Measurements from ENCODE around the gene FAM193A.

DNA sequence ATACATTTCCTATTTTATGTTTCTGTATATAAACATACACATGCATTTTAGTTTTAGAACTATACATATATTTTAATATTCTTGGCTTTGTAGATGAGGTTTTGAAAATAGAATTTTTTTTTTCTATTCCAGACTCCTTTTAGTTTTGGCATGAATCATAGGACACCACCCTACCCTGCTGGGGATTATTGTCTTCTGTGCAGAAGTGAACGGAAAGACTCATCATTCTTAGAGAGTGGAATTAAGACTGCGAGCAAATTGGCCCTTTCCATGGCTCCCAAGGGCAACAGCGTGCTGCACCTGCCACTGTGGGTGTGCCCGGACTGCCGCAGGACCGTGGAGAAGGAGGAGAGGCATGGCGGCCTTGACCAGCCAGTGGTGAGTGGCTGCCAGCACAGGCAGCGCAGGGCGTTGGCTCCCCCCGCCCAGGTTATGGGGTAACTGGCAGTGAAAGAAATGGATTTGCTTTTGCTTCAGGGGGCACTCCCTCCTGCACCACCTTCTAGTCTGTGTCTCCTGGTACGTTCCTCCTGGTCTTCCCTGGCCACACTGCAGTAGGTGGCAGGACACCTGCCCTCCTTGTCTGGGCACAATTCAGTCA, 59.6 kb downstream of the FAM193A start:
- no peak for TF ChIP-seq EZH2phosphoT487 (conservative IDR thresholded peaks at IDR 0.05; ENCODE audit: low read length)
- TF ChIP-seq, protein P1, sequence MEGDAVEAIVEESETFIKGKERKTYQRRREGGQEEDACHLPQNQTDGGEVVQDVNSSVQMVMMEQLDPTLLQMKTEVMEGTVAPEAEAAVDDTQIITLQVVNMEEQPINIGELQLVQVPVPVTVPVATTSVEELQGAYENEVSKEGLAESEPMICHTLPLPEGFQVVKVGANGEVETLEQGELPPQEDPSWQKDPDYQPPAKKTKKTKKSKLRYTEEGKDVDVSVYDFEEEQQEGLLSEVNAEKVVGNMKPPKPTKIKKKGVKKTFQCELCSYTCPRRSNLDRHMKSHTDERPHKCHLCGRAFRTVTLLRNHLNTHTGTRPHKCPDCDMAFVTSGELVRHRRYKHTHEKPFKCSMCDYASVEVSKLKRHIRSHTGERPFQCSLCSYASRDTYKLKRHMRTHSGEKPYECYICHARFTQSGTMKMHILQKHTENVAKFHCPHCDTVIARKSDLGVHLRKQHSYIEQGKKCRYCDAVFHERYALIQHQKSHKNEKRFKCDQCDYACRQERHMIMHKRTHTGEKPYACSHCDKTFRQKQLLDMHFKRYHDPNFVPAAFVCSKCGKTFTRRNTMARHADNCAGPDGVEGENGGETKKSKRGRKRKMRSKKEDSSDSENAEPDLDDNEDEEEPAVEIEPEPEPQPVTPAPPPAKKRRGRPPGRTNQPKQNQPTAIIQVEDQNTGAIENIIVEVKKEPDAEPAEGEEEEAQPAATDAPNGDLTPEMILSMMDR (IDR thresholded peaks at IDR 0.05; ENCODE audit: insufficient read depth, low read length, poor library complexity, severe bottlenecking) = no peak

All from SU-DHL-6 (cell line).